ENCODE data around the gene BICC1.

The BICC1 gene

GRCh38 chr10:58661902-58662301 lies 149.2 kb downstream of the BICC1 start:
- no peak overlapping the region for H3K4me3 ChIP-seq (ENCODE audit: low read length)
- no peak for TF ChIP-seq CTCF (conservative IDR thresholded peaks at IDR 0.05; ENCODE audit: low read length)
- no peak for DNase-seq (ENCODE audit: low read depth)

- no peak for TF ChIP-seq CTCF (conservative IDR thresholded peaks at IDR 0.05; ENCODE audit: low read length)
- peak; percentile 94 for DNase-seq (ENCODE audit: low read depth)
- H3K4me3 ChIP-seq (ENCODE audit: low read length) = no peak overlapping the region
These were observed 149.6 kb downstream of the BICC1 start for GRCh38 chr10:58662314-58662713.

GRCh38 chr10:58665361-58665760 lies 152.7 kb downstream of the BICC1 start:
- no peak for DNase-seq (ENCODE audit: low read depth)
- H3K4me3 ChIP-seq (ENCODE audit: low read length) = no peak overlapping the region
- TF ChIP-seq CTCF (conservative IDR thresholded peaks at IDR 0.05; ENCODE audit: low read length) = no peak

- peak overlapping the region; percentile 31 for H3K4me3 ChIP-seq (ENCODE audit: low read length)
- TF ChIP-seq CTCF (conservative IDR thresholded peaks at IDR 0.05; ENCODE audit: low read length) = no peak
- no peak for DNase-seq (ENCODE audit: low read depth)
These were observed 153.4 kb downstream of the BICC1 start for GRCh38 chr10:58666024-58666423.

GRCh38 chr10:58667658-58668310 lies 155.1 kb downstream of the BICC1 start:
- TF ChIP-seq CTCF (conservative IDR thresholded peaks at IDR 0.05; ENCODE audit: low read length) = no peak
- no peak overlapping the region for H3K4me3 ChIP-seq (ENCODE audit: low read length)
- DNase-seq (ENCODE audit: low read depth) = peak; percentile 55

GRCh38 chr10:58672845-58673244 lies 160.2 kb downstream of the BICC1 start:
- no peak overlapping the region for H3K4me3 ChIP-seq (ENCODE audit: low read length)
- DNase-seq (ENCODE audit: low read depth) = peak; percentile 76
- TF ChIP-seq CTCF (conservative IDR thresholded peaks at IDR 0.05; ENCODE audit: low read length) = no peak

- no peak overlapping the region for H3K4me3 ChIP-seq (ENCODE audit: low read length)
- no peak for TF ChIP-seq CTCF (conservative IDR thresholded peaks at IDR 0.05; ENCODE audit: low read length)
- no peak for DNase-seq (ENCODE audit: low read depth)
These were observed 161.6 kb downstream of the BICC1 start for GRCh38 chr10:58674251-58674650.

Measured in AG10803 (cell line).